Measurements from ENCODE around the gene MBP. TPM values are rescaled to one million over a fixed set of nuclear protein-coding genes. Genes with fewer than 3 reads are reported as not detected.

MBP gene
- polyA plus RNA-seq, 1 donor from 2014 or later, result 3.3 TPM

- no peaks in the 10 kb centered on the region for H3F3A ChIP-seq (ENCODE audit: insufficient read depth, low read length, poor library complexity, severe bottlenecking)
- no peak overlapping the region for H3K27ac ChIP-seq (ENCODE audit: low read length)
- no peaks in the 10 kb centered on the region for H3K36me3 ChIP-seq (ENCODE audit: insufficient read depth, low read length)
- H3K27me3 ChIP-seq (ENCODE audit: insufficient read depth, low read depth, low read length), result no peaks in the 10 kb centered on the region
- TF ChIP-seq SMC3 (conservative IDR thresholded peaks at IDR 0.05; ENCODE audit: poor library complexity), result no peak
- TF ChIP-seq CTCF (IDR thresholded peaks at IDR 0.05; ENCODE audit: poor library complexity, severe bottlenecking), result no peak
- no peak for TF ChIP-seq EZH2 (IDR thresholded peaks at IDR 0.05; ENCODE audit: borderline replicate concordance, insufficient read depth, low read length, poor library complexity, severe bottlenecking)
- TF ChIP-seq REST (IDR thresholded peaks at IDR 0.05; ENCODE audit: borderline replicate concordance), result no peak
- TF ChIP-seq TAF1 (IDR thresholded peaks at IDR 0.05; ENCODE audit: low read depth), result no peak
- no peak for TF ChIP-seq POLR2AphosphoS5 (IDR thresholded peaks at IDR 0.05)
- TF ChIP-seq MXI1 (conservative IDR thresholded peaks at IDR 0.05; ENCODE audit: poor library complexity, severe bottlenecking), result no peak
- TF ChIP-seq EP300 (conservative IDR thresholded peaks at IDR 0.05; ENCODE audit: poor library complexity, severe bottlenecking), result no peak
- TF ChIP-seq RAD21 (conservative IDR thresholded peaks at IDR 0.05), result no peak
- H3K9me3 ChIP-seq (ENCODE audit: low read length), result no peaks in the 10 kb centered on the region
- H4K20me1 ChIP-seq (ENCODE audit: insufficient read depth), result no peaks in the 10 kb centered on the region
- no peak overlapping the region for H3K9ac ChIP-seq (ENCODE audit: low read length)
- H3K79me2 ChIP-seq (replicated peaks; ENCODE audit: insufficient read depth, low read length), result no peaks in the 10 kb centered on the region
- H2AFZ ChIP-seq (ENCODE audit: low read depth, low read length), result no peak overlapping the region
- H3K9me2 ChIP-seq (ENCODE audit: insufficient read depth, low read length), result no peaks in the 10 kb centered on the region
- H3K4me2 ChIP-seq (ENCODE audit: low read length), result no peak overlapping the region
- H3K4me3 ChIP-seq (ENCODE audit: low read length), result no peak overlapping the region
Observed at GRCh38 chr18:77008006-77008405, 124.6 kb downstream of the MBP start.

- TF ChIP-seq MXI1 (conservative IDR thresholded peaks at IDR 0.05; ENCODE audit: poor library complexity, severe bottlenecking) (no peak), TAF1 (IDR thresholded peaks at IDR 0.05; ENCODE audit: low read depth) (no peak), CTCF (IDR thresholded peaks at IDR 0.05; ENCODE audit: poor library complexity, severe bottlenecking) (no peak), RAD21 (conservative IDR thresholded peaks at IDR 0.05) (no peak), EP300 (conservative IDR thresholded peaks at IDR 0.05; ENCODE audit: poor library complexity, severe bottlenecking) (no peak), SMC3 (conservative IDR thresholded peaks at IDR 0.05; ENCODE audit: poor library complexity) (no peak), EZH2 (IDR thresholded peaks at IDR 0.05; ENCODE audit: borderline replicate concordance, insufficient read depth, low read length, poor library complexity, severe bottlenecking) (no peak), REST (IDR thresholded peaks at IDR 0.05; ENCODE audit: borderline replicate concordance) (no peak), POLR2AphosphoS5 (IDR thresholded peaks at IDR 0.05) (no peak)
- H3K27me3 ChIP-seq (ENCODE audit: insufficient read depth, low read depth, low read length), result no peaks in the 10 kb centered on the region
- no peaks in the 10 kb centered on the region for H4K20me1 ChIP-seq (ENCODE audit: insufficient read depth)
- no peaks in the 10 kb centered on the region for H3K79me2 ChIP-seq (replicated peaks; ENCODE audit: insufficient read depth, low read length)
- H3K4me2 ChIP-seq (ENCODE audit: low read length), result no peak overlapping the region
- H3K27ac ChIP-seq (ENCODE audit: low read length), result no peak overlapping the region
- no peak overlapping the region for H3K4me3 ChIP-seq (ENCODE audit: low read length)
- no peaks in the 10 kb centered on the region for H3F3A ChIP-seq (ENCODE audit: insufficient read depth, low read length, poor library complexity, severe bottlenecking)
- H3K9me3 ChIP-seq (ENCODE audit: low read length), result no peaks in the 10 kb centered on the region
- no peaks in the 10 kb centered on the region for H3K36me3 ChIP-seq (ENCODE audit: insufficient read depth, low read length)
- no peak overlapping the region for H3K9ac ChIP-seq (ENCODE audit: low read length)
- H3K9me2 ChIP-seq (ENCODE audit: insufficient read depth, low read length), result no peaks in the 10 kb centered on the region
- H2AFZ ChIP-seq (ENCODE audit: low read depth, low read length), result no peak overlapping the region
Observed at GRCh38 chr18:77007251-77007650, 125.3 kb downstream of the MBP start.

Data from neural cell (in vitro differentiated cells).